GM12891 (cell line): ENCODE results near the gene GSDMA.
A peak's percentile ranks its signal among the peaks of the same experiment; 100 is the strongest.

Experiments
- DNase-seq: peaks from one replicate; pipeline ENCODE4 v3.0.0; 2011; ENCODE audit warnings: low spot score; ENCODE audit not compliant: insufficient read length
- FAIRE-seq: peaks from 2 replicates; lab custom pipeline; 2011; peaks lifted over from hg19 to GRCh38; lab: Jason Lieb, UNC
- PAX5 ChIP-seq: IDR thresholded peaks from 2 replicates; pipeline ENCODE4 v1.6.1; 2011; ENCODE audit warnings: low read length, moderate library complexity, mild to moderate bottlenecking; ENCODE audit not compliant: insufficient read depth, severe bottlenecking
- POLR2A ChIP-seq: IDR thresholded peaks from 2 replicates; pipeline ENCODE4 v1.6.1; 2011; ENCODE audit warnings: low read depth, low read length, control low read depth
- POLR2AphosphoS5 ChIP-seq: IDR thresholded peaks from 2 replicates; pipeline ENCODE4 v1.6.1; 2011; ENCODE audit warnings: low read depth, low read length, control low read depth
- POU2F2 ChIP-seq: IDR thresholded peaks from 2 replicates; pipeline ENCODE4 v1.6.1; 2011; ENCODE audit warnings: low read depth, mild to moderate bottlenecking, control low read depth, low read length, moderate library complexity
- SPI1 ChIP-seq: IDR thresholded peaks from 2 replicates; pipeline ENCODE4 v1.6.1; 2011; ENCODE audit warnings: low read depth, low read length, control low read depth
- TAF1 ChIP-seq: IDR thresholded peaks from 2 replicates; pipeline ENCODE4 v1.6.1; 2011; ENCODE audit warnings: low read depth, low read length, control low read depth

Gene GSDMA

GRCh38 chr17:39929646-39930407, 33.0 kb upstream of the GSDMA start:
- DNase-seq (no peak), FAIRE-seq (no peak)
- TF ChIP-seq SPI1: no peak
- no peak for TF ChIP-seq POLR2A
- TF ChIP-seq TAF1: no peak
- no peak for TF ChIP-seq PAX5
- TF ChIP-seq POU2F2: no peak
- TF ChIP-seq POLR2AphosphoS5: no peak

- DNase-seq: no peak
These were observed 28.9 kb upstream of the GSDMA start for GRCh38 chr17:39933912-39934311.

GRCh38 chr17:39934324-39934723, 28.5 kb upstream of the GSDMA start:
- no peak for DNase-seq
- TF ChIP-seq SPI1: no peak
- TF ChIP-seq PAX5: no peak
- TF ChIP-seq POLR2A: no peak
- TF ChIP-seq POLR2AphosphoS5: no peak
- no peak for TF ChIP-seq TAF1
- TF ChIP-seq POU2F2: no peak
- FAIRE-seq: no peak

More at GRCh38 chr17:39933912-39934311, 28.9 kb upstream of the GSDMA start:
- no peak for TF ChIP-seq PAX5
- TF ChIP-seq TAF1: no peak
- TF ChIP-seq POLR2AphosphoS5: no peak
- no peak for FAIRE-seq

GRCh38 chr17:39935909-39936308, 26.9 kb upstream of the GSDMA start:
- FAIRE-seq (no peak), DNase-seq (no peak)
- TF ChIP-seq TAF1: no peak

- DNase-seq (no peak), FAIRE-seq (no peak)
- TF ChIP-seq PAX5 (no peak), SPI1 (no peak), POLR2A (no peak), TAF1 (no peak), POU2F2 (no peak), POLR2AphosphoS5 (no peak)
These were observed 25.4 kb upstream of the GSDMA start for GRCh38 chr17:39937447-39937846.

- TF ChIP-seq PAX5: no peak
- FAIRE-seq (peak; percentile 71), DNase-seq (no peak)
These were observed 24.5 kb upstream of the GSDMA start for GRCh38 chr17:39938140-39938869.

GRCh38 chr17:39939106-39939505, 23.7 kb upstream of the GSDMA start:
- peak; percentile 35 for FAIRE-seq
- TF ChIP-seq POLR2A: no peak
- TF ChIP-seq POU2F2: no peak
- no peak for TF ChIP-seq POLR2AphosphoS5
- TF ChIP-seq PAX5: no peak
- no peak for TF ChIP-seq SPI1
- TF ChIP-seq TAF1: no peak
- DNase-seq: no peak

GRCh38 chr17:39939588-39940419, 23.0 kb upstream of the GSDMA start:
- TF ChIP-seq SPI1: no peak
- no peak for TF ChIP-seq POLR2AphosphoS5
- TF ChIP-seq PAX5: no peak
- TF ChIP-seq POU2F2: 0 out of 2 replicates have a peak, but pooled peaks have one; percentile 13
- TF ChIP-seq TAF1: no peak
- TF ChIP-seq POLR2A: no peak
- DNase-seq (no peak), FAIRE-seq (peak; percentile 91)

GRCh38 chr17:39943702-39944392, 19.0 kb upstream of the GSDMA start:
- TF ChIP-seq TAF1 (no peak), SPI1 (no peak), POLR2AphosphoS5 (no peak), PAX5 (no peak), POLR2A (no peak), POU2F2 (no peak)
- DNase-seq (no peak), FAIRE-seq (no peak)
